MM.1S (cell line): Measurements from ENCODE around the gene ZBTB7C.

ENCODE experiments used
- EZH2phosphoT487 ChIP-seq: fragments of 300-600 bp; sonication (generic); IDR thresholded peaks from 2 replicates; pipeline ENCODE4 v1.6.1; 2018; ENCODE audit warnings: antibody characterized with exemption, low read length
- TF ChIP-seq, protein P1 (sequence below): fragments of 300-600 bp; sonication (generic); IDR thresholded peaks from 2 replicates; pipeline ENCODE4 v1.5.1; 2016; ENCODE audit warnings: antibody characterized with exemption, low read length, mixed read lengths

DNA sequence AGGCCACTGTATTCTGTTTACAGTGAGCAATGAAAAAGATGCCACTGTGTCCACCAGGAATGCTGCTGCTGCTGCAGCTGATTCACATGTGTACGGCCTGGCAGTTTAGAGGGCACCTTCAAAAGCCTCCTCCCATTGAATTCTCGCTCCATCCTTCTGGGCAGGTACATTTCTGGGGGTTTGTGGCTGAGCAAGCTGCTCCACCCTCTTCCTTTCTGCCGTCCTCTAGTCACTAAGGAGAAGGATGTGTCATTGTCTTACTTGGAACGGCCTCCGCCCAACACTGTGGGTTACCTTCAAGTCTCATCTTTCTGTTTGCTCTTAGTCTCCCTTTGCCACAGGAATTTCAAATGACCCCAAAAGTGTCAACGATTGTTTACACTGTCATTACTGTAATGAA is 182.0 kb downstream of the ZBTB7C start:
- TF ChIP-seq, protein P1, sequence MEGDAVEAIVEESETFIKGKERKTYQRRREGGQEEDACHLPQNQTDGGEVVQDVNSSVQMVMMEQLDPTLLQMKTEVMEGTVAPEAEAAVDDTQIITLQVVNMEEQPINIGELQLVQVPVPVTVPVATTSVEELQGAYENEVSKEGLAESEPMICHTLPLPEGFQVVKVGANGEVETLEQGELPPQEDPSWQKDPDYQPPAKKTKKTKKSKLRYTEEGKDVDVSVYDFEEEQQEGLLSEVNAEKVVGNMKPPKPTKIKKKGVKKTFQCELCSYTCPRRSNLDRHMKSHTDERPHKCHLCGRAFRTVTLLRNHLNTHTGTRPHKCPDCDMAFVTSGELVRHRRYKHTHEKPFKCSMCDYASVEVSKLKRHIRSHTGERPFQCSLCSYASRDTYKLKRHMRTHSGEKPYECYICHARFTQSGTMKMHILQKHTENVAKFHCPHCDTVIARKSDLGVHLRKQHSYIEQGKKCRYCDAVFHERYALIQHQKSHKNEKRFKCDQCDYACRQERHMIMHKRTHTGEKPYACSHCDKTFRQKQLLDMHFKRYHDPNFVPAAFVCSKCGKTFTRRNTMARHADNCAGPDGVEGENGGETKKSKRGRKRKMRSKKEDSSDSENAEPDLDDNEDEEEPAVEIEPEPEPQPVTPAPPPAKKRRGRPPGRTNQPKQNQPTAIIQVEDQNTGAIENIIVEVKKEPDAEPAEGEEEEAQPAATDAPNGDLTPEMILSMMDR, result no peak
- no peak for TF ChIP-seq EZH2phosphoT487
